WTC11 (cell line): Measurements from ENCODE around the gene AGBL1. TPM values are rescaled to one million over a fixed set of nuclear protein-coding genes. Genes with fewer than 3 reads are reported as not detected.

ENCODE experiments used
- ATAC-seq: fragments of 200-7000 bp; cut with Tn5 transposase; 2 replicates; pipeline ENCODE4 v1.10.0; 2021; ENCODE audit warnings: mild to moderate bottlenecking, moderate library complexity
- CTCF ChIA-PET: fragments of 300-600 bp; sonication (Branson Sonifier 250); formaldehyde crosslinking; loops from one replicate; lab custom pipeline; 2021; ENCODE audit warnings: antibody characterized with exemption; lab: Charles Lee
- POLR2A ChIA-PET: fragments of 350-600 bp; sonication (Branson Sonifier 250); formaldehyde crosslinking; loops from one replicate; lab custom pipeline; 2021; ENCODE audit warnings: antibody characterized with exemption; lab: Charles Lee
- DNase-seq: peaks from one replicate; pipeline ENCODE4 v3.0.0; 2021; ENCODE audit warnings: low spot score
- H3K27ac Mint-ChIP-seq: 2 replicates; pipeline ENCODE4 v1.8.0; 2021; ENCODE audit warnings: mixed read lengths
- H3K27me3 Mint-ChIP-seq: 2 replicates; pipeline ENCODE4 v1.8.0; 2021; ENCODE audit warnings: low read depth, mild to moderate bottlenecking, moderate library complexity, mixed read lengths
- H3K36me3 Mint-ChIP-seq: 2 replicates; pipeline ENCODE4 v1.8.0; 2021; ENCODE audit warnings: mixed read lengths
- H3K4me1 Mint-ChIP-seq: 2 replicates; pipeline ENCODE4 v1.8.0; 2022; ENCODE audit warnings: mixed read lengths
- H3K4me3 Mint-ChIP-seq: 2 replicates; pipeline ENCODE4 v1.8.0; 2021; ENCODE audit warnings: mild to moderate bottlenecking, moderate library complexity, mixed read lengths
- H3K9me3 Mint-ChIP-seq: 2 replicates; pipeline ENCODE4 v1.8.0; 2021; ENCODE audit warnings: mixed read lengths
- ELF4 ChIP-seq: sonication (generic); formaldehyde crosslinking; IDR thresholded peaks from 2 replicates; pipeline ENCODE4 v1.8.1; 2022; ENCODE audit warnings: low read depth, mild to moderate bottlenecking, moderate library complexity, missing genetic modification reagents
- EMX1 ChIP-seq: fragments of 250-450 bp; sonication (Bioruptor Pico); IDR thresholded peaks from 2 replicates; pipeline ENCODE4 v1.8.0; 2021; ENCODE audit warnings: mild to moderate bottlenecking
- ESRRA ChIP-seq: sonication (generic); formaldehyde crosslinking; IDR thresholded peaks from 2 replicates; pipeline ENCODE4 v1.8.1; 2022; ENCODE audit warnings: mild to moderate bottlenecking, missing genetic modification reagents, borderline replicate concordance
- FOXP4 ChIP-seq: sonication (generic); formaldehyde crosslinking; IDR thresholded peaks from 2 replicates; pipeline ENCODE4 v1.8.0; 2022; ENCODE audit warnings: mild to moderate bottlenecking, missing genetic modification reagents
- GABPB1 ChIP-seq: sonication (generic); formaldehyde crosslinking; IDR thresholded peaks from 2 replicates; pipeline ENCODE4 v1.8.1; 2023; ENCODE audit warnings: mild to moderate bottlenecking, missing genetic modification reagents
- GRHL2 ChIP-seq: fragments of 250-450 bp; sonication (Bioruptor Pico); IDR thresholded peaks from 2 replicates; pipeline ENCODE4 v1.8.0; 2022; ENCODE audit warnings: mild to moderate bottlenecking, moderate library complexity; ENCODE audit not compliant: insufficient replicate concordance, severe bottlenecking
- HMGXB4 ChIP-seq: sonication (generic); formaldehyde crosslinking; IDR thresholded peaks from 2 replicates; pipeline ENCODE4 v1.8.1; 2023; ENCODE audit warnings: mild to moderate bottlenecking, moderate library complexity, missing genetic modification reagents
- IRF1 ChIP-seq: sonication (generic); formaldehyde crosslinking; IDR thresholded peaks from 2 replicates; pipeline ENCODE4 v1.8.0; 2023; ENCODE audit warnings: missing genetic modification reagents
- NR2C2 ChIP-seq: sonication (generic); formaldehyde crosslinking; IDR thresholded peaks from 2 replicates; pipeline ENCODE4 v1.8.0; 2022; ENCODE audit warnings: mild to moderate bottlenecking, missing genetic modification reagents
- SMAD4 ChIP-seq: sonication (generic); formaldehyde crosslinking; IDR thresholded peaks from 2 replicates; pipeline ENCODE4 v1.8.0; 2022; ENCODE audit warnings: mild to moderate bottlenecking, missing genetic modification reagents
- TP53 ChIP-seq: sonication (generic); formaldehyde crosslinking; IDR thresholded peaks from 2 replicates; pipeline ENCODE4 v1.8.1; 2023; ENCODE audit warnings: mild to moderate bottlenecking, missing genetic modification reagents
- ZNF121 ChIP-seq: sonication (generic); formaldehyde crosslinking; IDR thresholded peaks from 2 replicates; pipeline ENCODE4 v1.8.0; 2023; ENCODE audit warnings: missing genetic modification reagents
- ZNF512 ChIP-seq: sonication (generic); formaldehyde crosslinking; IDR thresholded peaks from 2 replicates; pipeline ENCODE4 v1.8.1; 2022; ENCODE audit warnings: missing genetic modification reagents, borderline replicate concordance
- total RNA-seq: library from RNA; stranded (reverse); gene quantifications from 3 replicates; pipeline ENCODE4 v1.2.3, GENCODE V29; 2021
- TF ChIP-seq, protein P1 (sequence below): fragments of 250-450 bp; sonication (Bioruptor Pico); conservative IDR thresholded peaks from 2 replicates; pipeline ENCODE4 v1.9.0; 2021; ENCODE audit warnings: mild to moderate bottlenecking
- TF ChIP-seq, protein P2 (sequence below): fragments of 250-450 bp; sonication (Bioruptor Pico); IDR thresholded peaks from 2 replicates; pipeline ENCODE4 v1.8.0; 2021; ENCODE audit warnings: mild to moderate bottlenecking

Gene AGBL1
- total RNA-seq, 1 experiment from 2014 or later = not detected

DNA sequence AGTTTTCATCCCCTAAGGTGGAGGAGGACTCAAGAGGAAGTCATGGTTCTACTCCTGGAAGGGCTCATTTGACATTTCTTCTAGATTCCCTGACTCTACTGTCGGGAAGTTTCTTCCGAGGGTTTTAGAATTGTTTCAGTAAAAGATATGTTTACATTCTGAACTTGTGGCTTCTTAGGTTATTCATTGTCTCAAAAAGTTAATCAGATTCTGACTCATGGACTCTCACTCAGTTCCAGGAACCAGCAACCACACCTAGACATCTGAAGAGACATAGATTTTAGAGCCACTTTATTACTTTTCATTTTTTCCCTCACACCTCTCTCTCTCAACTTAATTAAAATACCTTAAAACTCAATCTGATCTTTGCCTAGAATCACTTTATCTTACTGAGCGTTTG, 862.6 kb downstream of the AGBL1 start:
- DNase-seq = no peak
- TF ChIP-seq ESRRA (CRISPR knock-in tag) (no peak), ZNF121 (CRISPR knock-in tag) (no peak), HMGXB4 (CRISPR knock-in tag) (no peak)
- TF ChIP-seq, all 79 proteins: peak for 0
- Mint-ChIP-seq H3K27me3 (no peaks in the 10 kb centered on the region), H3K4me1 (peaks cover 20% of the 10 kb centered on the region), H3K4me3 (no peak overlapping the region), H3K9me3 (peaks cover 25% of the 10 kb centered on the region), H3K36me3 (peaks cover 5% of the 10 kb centered on the region), H3K27ac (no peak overlapping the region)
- ChIA-PET CTCF (no interaction called here), POLR2A (no interaction called here)
- ATAC-seq = no peak

- DNase-seq (no peak), ATAC-seq (no peak)
- H3K4me1 Mint-ChIP-seq = no peaks in the 10 kb centered on the region; the same call in 1 of the 2 replicates
- no peak overlapping the region for H3K27ac Mint-ChIP-seq
- no peaks in the 10 kb centered on the region for H3K27me3 Mint-ChIP-seq
- no peak overlapping the region for H3K4me3 Mint-ChIP-seq
- H3K36me3 Mint-ChIP-seq = no peaks in the 10 kb centered on the region
- TF ChIP-seq TP53 (CRISPR knock-in tag) (no peak), IRF1 (no peak), ZNF121 (CRISPR knock-in tag) (no peak), GRHL2 (CRISPR knock-in tag) (no peak), EMX1 (CRISPR knock-in tag) (no peak), ZNF512 (no peak), NR2C2 (CRISPR knock-in tag) (no peak), FOXP4 (CRISPR knock-in tag) (no peak), ELF4 (no peak), SMAD4 (CRISPR knock-in tag) (no peak), GABPB1 (no peak)
- TF ChIP-seq, protein P1, sequence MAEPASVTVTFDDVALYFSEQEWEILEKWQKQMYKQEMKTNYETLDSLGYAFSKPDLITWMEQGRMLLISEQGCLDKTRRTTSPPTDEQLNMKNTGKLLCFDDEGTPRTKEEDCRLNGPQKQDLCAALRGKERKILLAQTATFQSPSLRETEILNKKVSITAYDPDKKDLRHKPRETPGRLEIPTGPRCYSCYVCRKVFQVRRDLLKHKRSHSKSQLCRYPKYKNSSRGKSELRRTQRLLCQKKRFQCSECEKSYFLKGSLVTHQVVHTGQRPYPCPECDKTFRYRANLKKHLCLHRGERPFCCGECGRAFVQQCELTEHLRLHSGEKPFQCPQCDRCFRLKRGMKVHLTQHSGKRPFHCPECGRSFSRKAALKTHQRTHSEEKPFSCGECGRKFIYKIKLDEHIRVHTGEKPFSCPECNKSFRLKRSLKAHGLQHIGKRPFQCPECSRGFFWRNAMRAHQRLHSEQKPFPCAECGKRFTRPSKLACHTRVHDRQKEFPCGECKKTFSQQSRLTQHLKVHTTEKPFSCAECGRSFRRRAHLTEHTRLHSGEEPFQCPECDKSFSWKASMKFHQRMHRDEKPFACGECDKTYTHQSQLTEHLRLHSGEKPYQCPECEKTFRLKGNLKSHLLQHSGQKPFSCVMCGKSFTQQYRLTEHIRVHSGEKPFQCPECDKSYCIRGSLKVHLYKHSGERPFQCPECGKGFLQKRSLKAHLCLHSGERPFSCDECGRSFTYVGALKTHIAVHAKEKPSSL (CRISPR knock-in tag) = no peak
- TF ChIP-seq, protein P2, sequence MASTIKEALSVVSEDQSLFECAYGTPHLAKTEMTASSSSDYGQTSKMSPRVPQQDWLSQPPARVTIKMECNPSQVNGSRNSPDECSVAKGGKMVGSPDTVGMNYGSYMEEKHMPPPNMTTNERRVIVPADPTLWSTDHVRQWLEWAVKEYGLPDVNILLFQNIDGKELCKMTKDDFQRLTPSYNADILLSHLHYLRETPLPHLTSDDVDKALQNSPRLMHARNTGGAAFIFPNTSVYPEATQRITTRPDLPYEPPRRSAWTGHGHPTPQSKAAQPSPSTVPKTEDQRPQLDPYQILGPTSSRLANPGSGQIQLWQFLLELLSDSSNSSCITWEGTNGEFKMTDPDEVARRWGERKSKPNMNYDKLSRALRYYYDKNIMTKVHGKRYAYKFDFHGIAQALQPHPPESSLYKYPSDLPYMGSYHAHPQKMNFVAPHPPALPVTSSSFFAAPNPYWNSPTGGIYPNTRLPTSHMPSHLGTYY (CRISPR knock-in tag) = no peak
- ChIA-PET POLR2A (no interaction called here), CTCF (no interaction called here)
- H3K9me3 Mint-ChIP-seq = 0 out of 2 replicates have a peak, but pooled peaks cover 2% of the 10 kb centered on the region
These were observed 869.0 kb downstream of the AGBL1 start for GRCh38 chr15:86948719-86949118.
